Gastroesophageal sphincter (tissue), 4 donors: ENCODE results near the gene RRAGD. TPM values are rescaled to one million over a fixed set of nuclear protein-coding genes. Genes with fewer than 3 reads are reported as not detected.
"Not testable (repeated sequence)": the region's sequence is repeated elsewhere in the genome, so short reads cannot be mapped to it uniquely, and the experiment has no call there.

Source experiments
- ATAC-seq: fragments of 150-250 bp; one replicate; pipeline ENCODE4 v1.9.1; 2016; ENCODE audit warnings: mild to moderate bottlenecking, moderate library complexity
- H3K27ac ChIP-seq, 4 donors: fragments of 200-600 bp; sonication (generic) in 3 of 4; 1 replicate in 3 of 4; 2 replicates in 1 of 4; pipeline ENCODE4 v1.5.1; 2016 to 2019
- H3K27me3 ChIP-seq: fragments of 200-600 bp; sonication (generic); one replicate; pipeline ENCODE4 v1.5.1; 2019
- H3K36me3 ChIP-seq, 2 donors: fragments of 200-600 bp; sonication (generic); one replicate each; pipeline ENCODE4 v1.5.1; 2019; ENCODE audit warnings: control low read depth in 1 of 2
- H3K4me1 ChIP-seq, 3 donors: fragments of 200-600 bp; sonication (generic); 1 replicate in 2 of 3; 2 replicates in 1 of 3; pipeline ENCODE4 v1.5.1; 2016 to 2019; ENCODE audit warnings: control low read depth in 2 of 3
- H3K4me3 ChIP-seq, 2 donors: fragments of 200-600 bp; sonication (generic); one replicate each; pipeline ENCODE4 v1.5.1; 2019; ENCODE audit warnings: mild to moderate bottlenecking in 1 of 2, moderate library complexity in 1 of 2
- H3K9me3 ChIP-seq, 3 donors: fragments of 200-600 bp; sonication (generic); one replicate each; pipeline ENCODE4 v1.5.1; 2017 to 2019; ENCODE audit warnings: control low read depth in 2 of 3
- EP300 ChIP-seq: sonication (generic); formaldehyde crosslinking; IDR thresholded peaks from one replicate; pipeline ENCODE4 v1.6.1; 2017; ENCODE audit warnings: antibody characterized with exemption, mild to moderate bottlenecking
- POLR2A ChIP-seq, 2 donors: fragments of 450-650 bp; IDR thresholded peaks; one replicate each; pipeline ENCODE4 v1.6.1; 2017; ENCODE audit warnings: antibody characterized with exemption in 2 of 2, mild to moderate bottlenecking in 2 of 2, moderate library complexity in 1 of 2
- POLR2AphosphoS5 ChIP-seq: sonication (generic); formaldehyde crosslinking; IDR thresholded peaks from one replicate; pipeline ENCODE4 v1.6.1; 2017; ENCODE audit warnings: antibody characterized with exemption
- WGBS, 2 donors: methylation state at CpG; one replicate each; pipeline ENCODE4 v1.1.5; 2018; ENCODE audit warnings: low coverage in 1 of 2; 5-methylcytosine and 5-hydroxymethylcytosine counted together
- total RNA-seq, 4 donors: library from RNA; depleted of rRNA; stranded (reverse); fragments of >200 nt; gene quantifications; one replicate each; pipeline ENCODE4 v1.1.0, GENCODE V29; 2016
- TF ChIP-seq, protein P1 (sequence below), 4 experiments: fragments of 200-600 bp in 2 of 4; fragments of 450-650 bp in 2 of 4; sonication (generic) in 1 of 4; IDR thresholded peaks; one replicate each; pipeline ENCODE4 v1.5.1; 2017 to 2019; ENCODE audit warnings: antibody characterized with exemption in 4 of 4, mild to moderate bottlenecking in 2 of 4, moderate library complexity in 2 of 4

Gene RRAGD
- total RNA-seq, 4 donors from 2014 or later, result 14.8 to 38.5 (median 24.8) TPM

GRCh38 chr6:89400912-89401399 lies 11.1 kb downstream of the RRAGD start:
- Histone ChIP-seq H3K27ac (no peak overlapping the region), H3K9me3 (no peaks in the 10 kb centered on the region), H3K4me1 (peaks cover 0 to 8% (median 0%) of the 10 kb centered on the region in 3 donors), H3K36me3 (no peaks in the 10 kb centered on the region), H3K27me3 (no peaks in the 10 kb centered on the region), H3K4me3 (no peak overlapping the region)
- 80 to 84% methylated on average over 5 of the region's 6 CpGs for WGBS, 2 donors
- TF ChIP-seq POLR2A (IDR thresholded peaks at IDR 0.05) (no peak), EP300 (no peak), POLR2AphosphoS5 (no peak)
- TF ChIP-seq, protein P1, sequence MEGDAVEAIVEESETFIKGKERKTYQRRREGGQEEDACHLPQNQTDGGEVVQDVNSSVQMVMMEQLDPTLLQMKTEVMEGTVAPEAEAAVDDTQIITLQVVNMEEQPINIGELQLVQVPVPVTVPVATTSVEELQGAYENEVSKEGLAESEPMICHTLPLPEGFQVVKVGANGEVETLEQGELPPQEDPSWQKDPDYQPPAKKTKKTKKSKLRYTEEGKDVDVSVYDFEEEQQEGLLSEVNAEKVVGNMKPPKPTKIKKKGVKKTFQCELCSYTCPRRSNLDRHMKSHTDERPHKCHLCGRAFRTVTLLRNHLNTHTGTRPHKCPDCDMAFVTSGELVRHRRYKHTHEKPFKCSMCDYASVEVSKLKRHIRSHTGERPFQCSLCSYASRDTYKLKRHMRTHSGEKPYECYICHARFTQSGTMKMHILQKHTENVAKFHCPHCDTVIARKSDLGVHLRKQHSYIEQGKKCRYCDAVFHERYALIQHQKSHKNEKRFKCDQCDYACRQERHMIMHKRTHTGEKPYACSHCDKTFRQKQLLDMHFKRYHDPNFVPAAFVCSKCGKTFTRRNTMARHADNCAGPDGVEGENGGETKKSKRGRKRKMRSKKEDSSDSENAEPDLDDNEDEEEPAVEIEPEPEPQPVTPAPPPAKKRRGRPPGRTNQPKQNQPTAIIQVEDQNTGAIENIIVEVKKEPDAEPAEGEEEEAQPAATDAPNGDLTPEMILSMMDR (IDR thresholded peaks at IDR 0.05), result no peak
- ATAC-seq, result no peak

GRCh38 chr6:89400050-89400449 lies 12.0 kb downstream of the RRAGD start:
- WGBS, 2 donors, result 88 to 91% methylated on average over 3 of the region's 3 CpGs
- no peak overlapping the region for H3K27ac ChIP-seq
- H3K4me1 ChIP-seq, result peaks cover 0 to 8% (median 0%) of the 10 kb centered on the region in 3 donors
- TF ChIP-seq POLR2A (IDR thresholded peaks at IDR 0.05) (no peak), EP300 (no peak), POLR2AphosphoS5 (no peak)
- TF ChIP-seq, protein P1 (IDR thresholded peaks at IDR 0.05), result no peak
- no peaks in the 10 kb centered on the region for H3K36me3 ChIP-seq
- no peak for ATAC-seq
- H3K4me3 ChIP-seq, result no peak overlapping the region
- H3K27me3 ChIP-seq, result no peaks in the 10 kb centered on the region
- H3K9me3 ChIP-seq, result no peaks in the 10 kb centered on the region

DNA sequence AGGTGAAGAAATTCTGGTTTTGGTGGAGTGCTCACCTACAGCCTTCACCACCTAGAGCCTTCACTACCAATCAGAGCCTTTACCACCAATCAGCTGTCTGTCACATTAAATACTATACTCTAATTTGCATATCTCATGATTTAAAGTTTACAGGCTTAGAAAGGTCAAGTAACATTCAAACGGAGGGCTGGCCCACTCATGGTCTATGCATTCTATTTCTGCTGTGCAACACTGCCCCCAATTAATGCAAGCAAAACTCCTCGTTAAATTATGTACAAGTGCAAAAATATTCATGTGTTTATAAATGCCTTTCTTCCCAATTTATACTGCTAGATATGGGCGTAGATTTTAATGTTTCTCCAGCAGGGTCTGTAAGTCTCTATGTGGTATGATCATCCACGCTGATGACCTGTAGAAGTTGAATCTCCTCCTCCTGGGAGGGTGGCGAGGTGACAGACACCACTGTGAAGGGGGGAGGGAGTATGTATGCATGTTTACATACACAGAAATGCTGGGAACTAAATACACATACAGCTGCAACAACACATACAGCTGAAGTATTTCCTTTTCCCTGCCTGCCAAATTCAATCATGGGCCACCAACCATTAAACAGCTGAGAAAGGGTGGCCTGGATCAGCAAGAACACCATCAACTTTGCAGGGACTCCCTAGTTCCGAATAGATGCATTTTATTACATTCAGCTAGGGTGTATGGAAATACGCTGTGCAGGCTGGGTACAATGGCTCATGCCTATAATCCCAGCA lies 13.1 kb downstream of the RRAGD start:
- 76 to 86% methylated on average over 4 to 7 of the region's 7 CpGs for WGBS, 2 donors
- TF ChIP-seq POLR2AphosphoS5, result no peak
- TF ChIP-seq, protein P1 (IDR thresholded peaks at IDR 0.05), result no peak
- no peak for TF ChIP-seq EP300
- no peak for TF ChIP-seq POLR2A (IDR thresholded peaks at IDR 0.05)
- ATAC-seq, result no peak
- H3K27ac ChIP-seq, result no peak overlapping the region
- H3K9me3 ChIP-seq, result no peaks in the 10 kb centered on the region
- H3K4me3 ChIP-seq, result no peak overlapping the region
- no peaks in the 10 kb centered on the region for H3K36me3 ChIP-seq
- no peaks in the 10 kb centered on the region for H3K27me3 ChIP-seq
- H3K4me1 ChIP-seq, result peaks cover 0 to 8% (median 0%) of the 10 kb centered on the region in 3 donors

DNA sequence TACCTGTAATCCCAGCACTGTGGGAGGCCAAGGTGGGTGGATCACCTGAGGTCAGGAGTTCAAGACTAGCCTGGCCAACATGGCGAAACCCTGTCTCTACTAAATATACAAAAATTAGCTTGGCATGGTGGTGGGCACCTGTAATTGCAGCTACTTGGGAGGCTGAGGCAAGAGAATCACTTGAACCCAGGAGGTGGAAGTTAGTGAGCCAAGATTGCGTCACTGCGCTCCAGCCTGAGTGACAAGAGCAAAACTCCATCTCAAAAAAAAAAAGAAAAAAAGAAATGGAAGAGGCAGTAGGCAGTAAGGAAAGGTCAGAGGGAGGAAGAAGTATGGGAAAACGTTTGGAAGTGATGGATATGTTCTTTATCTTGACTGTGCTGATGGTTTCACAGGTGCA lies 14.2 kb downstream of the RRAGD start:
- H3K9me3 ChIP-seq, ATAC-seq, H3K27me3 ChIP-seq, H3K4me1 ChIP-seq, H3K36me3 ChIP-seq, H3K27ac ChIP-seq, H3K4me3 ChIP-seq: not testable (repeated sequence)
- 77 to 83% methylated on average over 4 of the region's 4 CpGs for WGBS, 2 donors

DNA sequence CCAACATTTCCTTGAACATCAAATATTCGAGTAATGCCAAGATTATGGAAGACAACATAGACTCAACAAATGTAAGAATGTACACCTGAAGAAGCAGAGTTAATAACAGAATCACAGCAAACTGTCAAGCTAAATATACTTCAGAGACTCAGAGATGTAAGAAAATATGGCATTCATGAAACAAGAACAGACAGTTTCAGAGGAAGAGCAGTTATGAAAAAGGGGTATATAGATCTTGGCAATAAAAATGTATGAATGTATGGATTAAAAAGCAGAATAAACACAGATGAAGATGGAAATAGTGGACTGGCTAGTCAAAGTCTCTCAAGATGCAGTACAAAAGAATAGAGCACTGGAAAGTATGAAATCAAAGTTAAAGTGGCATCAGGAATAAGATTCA lies 18.4 kb downstream of the RRAGD start:
- WGBS, 2 donors, result 80 to 89% methylated on average over 1 of the region's 1 CpG
- Histone ChIP-seq H3K4me1 (no peaks in the 10 kb centered on the region), H3K4me3 (no peak overlapping the region), H3K27me3 (no peaks in the 10 kb centered on the region), H3K27ac (no peak overlapping the region), H3K36me3 (no peaks in the 10 kb centered on the region), H3K9me3 (no peaks in the 10 kb centered on the region)
- no peak for ATAC-seq
- TF ChIP-seq POLR2AphosphoS5 (no peak), POLR2A (IDR thresholded peaks at IDR 0.05) (no peak), EP300 (no peak)
- TF ChIP-seq, protein P1 (IDR thresholded peaks at IDR 0.05), result no peak
